ENCODE data around the gene IRX4.

Gene IRX4

DNA sequence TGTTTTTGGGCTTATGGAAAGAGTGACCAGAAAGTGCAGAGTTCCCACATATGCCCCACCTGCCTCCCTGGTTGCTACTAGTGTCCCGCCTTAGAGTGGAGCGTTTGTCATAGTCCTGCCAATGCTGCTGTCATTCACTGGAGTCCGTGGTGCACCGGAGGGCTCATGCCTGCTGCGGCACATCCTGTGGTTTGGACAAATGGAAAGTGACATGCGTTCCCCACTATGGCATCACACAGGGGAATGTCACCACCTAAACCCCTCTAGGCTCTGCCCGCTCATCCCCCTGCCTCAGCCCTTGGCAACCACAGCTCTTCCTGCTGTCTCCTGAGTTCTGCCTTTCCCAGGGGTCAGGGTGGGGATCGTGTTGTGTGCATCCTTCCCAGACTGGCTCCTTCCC, 29.2 kb downstream of the IRX4 start:
- Histone ChIP-seq H3K27ac (ENCODE audit: low read length) (no peak overlapping the region), H3K4me2 (ENCODE audit: low read depth, low read length) (no peak overlapping the region), H3K36me3 (replicated peaks; ENCODE audit: insufficient read depth, low read length) (no peaks in the 10 kb centered on the region), H4K20me1 (ENCODE audit: insufficient read depth, low read length) (no peaks in the 10 kb centered on the region), H3K4me1 (ENCODE audit: low read length) (no peaks in the 10 kb centered on the region), H3K9ac (ENCODE audit: low read length) (no peak overlapping the region), H3K9me3 (replicated peaks; ENCODE audit: insufficient read depth, low read length) (no peaks in the 10 kb centered on the region), H2AFZ (ENCODE audit: low read length) (no peak overlapping the region), H3K79me2 (ENCODE audit: low read length) (no peaks in the 10 kb centered on the region), H3K4me3 (ENCODE audit: low read length) (no peak overlapping the region), H3K9me2 (replicated peaks; ENCODE audit: insufficient read depth, low read length) (no peaks in the 10 kb centered on the region), H3F3A (ENCODE audit: insufficient read depth, low read length) (no peaks in the 10 kb centered on the region), H3K27me3 (replicated peaks; ENCODE audit: insufficient read depth, low read length) (peaks cover 60% of the 10 kb centered on the region)
- TF ChIP-seq EZH2phosphoT487 (IDR thresholded peaks at IDR 0.05; ENCODE audit: low read length) (no peak), EZH2 (optimal IDR thresholded peaks at IDR 0.05; ENCODE audit: low read depth, low read length) (no peak)
- TF ChIP-seq, protein P1, sequence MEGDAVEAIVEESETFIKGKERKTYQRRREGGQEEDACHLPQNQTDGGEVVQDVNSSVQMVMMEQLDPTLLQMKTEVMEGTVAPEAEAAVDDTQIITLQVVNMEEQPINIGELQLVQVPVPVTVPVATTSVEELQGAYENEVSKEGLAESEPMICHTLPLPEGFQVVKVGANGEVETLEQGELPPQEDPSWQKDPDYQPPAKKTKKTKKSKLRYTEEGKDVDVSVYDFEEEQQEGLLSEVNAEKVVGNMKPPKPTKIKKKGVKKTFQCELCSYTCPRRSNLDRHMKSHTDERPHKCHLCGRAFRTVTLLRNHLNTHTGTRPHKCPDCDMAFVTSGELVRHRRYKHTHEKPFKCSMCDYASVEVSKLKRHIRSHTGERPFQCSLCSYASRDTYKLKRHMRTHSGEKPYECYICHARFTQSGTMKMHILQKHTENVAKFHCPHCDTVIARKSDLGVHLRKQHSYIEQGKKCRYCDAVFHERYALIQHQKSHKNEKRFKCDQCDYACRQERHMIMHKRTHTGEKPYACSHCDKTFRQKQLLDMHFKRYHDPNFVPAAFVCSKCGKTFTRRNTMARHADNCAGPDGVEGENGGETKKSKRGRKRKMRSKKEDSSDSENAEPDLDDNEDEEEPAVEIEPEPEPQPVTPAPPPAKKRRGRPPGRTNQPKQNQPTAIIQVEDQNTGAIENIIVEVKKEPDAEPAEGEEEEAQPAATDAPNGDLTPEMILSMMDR (IDR thresholded peaks at IDR 0.05; ENCODE audit: low read length) = no peak
- no peak for DNase-seq

GRCh38 chr5:1852324-1852947, 30.3 kb downstream of the IRX4 start:
- H3K4me2 ChIP-seq (ENCODE audit: low read depth, low read length) = no peak overlapping the region
- H3K27ac ChIP-seq (ENCODE audit: low read length) = no peak overlapping the region
- no peak overlapping the region for H3K4me3 ChIP-seq (ENCODE audit: low read length)
- H4K20me1 ChIP-seq (ENCODE audit: insufficient read depth, low read length) = no peaks in the 10 kb centered on the region
- no peaks in the 10 kb centered on the region for H3K36me3 ChIP-seq (replicated peaks; ENCODE audit: insufficient read depth, low read length)
- no peaks in the 10 kb centered on the region for H3F3A ChIP-seq (ENCODE audit: insufficient read depth, low read length)
- H3K9ac ChIP-seq (ENCODE audit: low read length) = no peak overlapping the region
- H3K79me2 ChIP-seq (ENCODE audit: low read length) = no peaks in the 10 kb centered on the region
- H3K9me2 ChIP-seq (replicated peaks; ENCODE audit: insufficient read depth, low read length) = no peaks in the 10 kb centered on the region
- H3K4me1 ChIP-seq (ENCODE audit: low read length) = no peaks in the 10 kb centered on the region
- DNase-seq = no peak
- TF ChIP-seq EZH2 (optimal IDR thresholded peaks at IDR 0.05; ENCODE audit: low read depth, low read length) (no peak), EZH2phosphoT487 (IDR thresholded peaks at IDR 0.05; ENCODE audit: low read length) (no peak)
- TF ChIP-seq, protein P1 (IDR thresholded peaks at IDR 0.05; ENCODE audit: low read length) = no peak
- no peaks in the 10 kb centered on the region for H3K9me3 ChIP-seq (replicated peaks; ENCODE audit: insufficient read depth, low read length)
- no peak overlapping the region for H2AFZ ChIP-seq (ENCODE audit: low read length)
- peaks cover 60% of the 10 kb centered on the region for H3K27me3 ChIP-seq (replicated peaks; ENCODE audit: insufficient read depth, low read length)

- TF ChIP-seq EZH2 (optimal IDR thresholded peaks at IDR 0.05; ENCODE audit: low read depth, low read length) (no peak), EZH2phosphoT487 (IDR thresholded peaks at IDR 0.05; ENCODE audit: low read length) (no peak)
- TF ChIP-seq, protein P1 (IDR thresholded peaks at IDR 0.05; ENCODE audit: low read length) = no peak
- no peaks in the 10 kb centered on the region for H3F3A ChIP-seq (ENCODE audit: insufficient read depth, low read length)
- no peaks in the 10 kb centered on the region for H3K9me2 ChIP-seq (replicated peaks; ENCODE audit: insufficient read depth, low read length)
- no peaks in the 10 kb centered on the region for H4K20me1 ChIP-seq (ENCODE audit: insufficient read depth, low read length)
- no peaks in the 10 kb centered on the region for H3K4me1 ChIP-seq (ENCODE audit: low read length)
- H3K36me3 ChIP-seq (replicated peaks; ENCODE audit: insufficient read depth, low read length) = no peaks in the 10 kb centered on the region
- H2AFZ ChIP-seq (ENCODE audit: low read length) = no peak overlapping the region
- H3K79me2 ChIP-seq (ENCODE audit: low read length) = no peaks in the 10 kb centered on the region
- H3K4me3 ChIP-seq (ENCODE audit: low read length) = no peak overlapping the region
- peaks cover 56% of the 10 kb centered on the region for H3K27me3 ChIP-seq (replicated peaks; ENCODE audit: insufficient read depth, low read length)
- H3K9me3 ChIP-seq (replicated peaks; ENCODE audit: insufficient read depth, low read length) = no peaks in the 10 kb centered on the region
- no peak overlapping the region for H3K27ac ChIP-seq (ENCODE audit: low read length)
- H3K4me2 ChIP-seq (ENCODE audit: low read depth, low read length) = no peak overlapping the region
- no peak overlapping the region for H3K9ac ChIP-seq (ENCODE audit: low read length)
- DNase-seq = no peak
These were observed 31.3 kb downstream of the IRX4 start for GRCh38 chr5:1851290-1851934.

Data from MM.1S (cell line).